GM20431 (cell line): Measurements from ENCODE around the gene ASPM.
"Not testable (repeated sequence)": the region's sequence is repeated elsewhere in the genome, so short reads cannot be mapped to it uniquely, and the experiment has no call there.

Experiments
- in situ Hi-C: fragments of 300-500 bp; cut with MseI, MboI; formaldehyde crosslinking; loops from one replicate; pipeline ENCODE4 v1.15.0; 2020; ENCODE audit warnings: low sequenced_read_pairs; ENCODE audit not compliant: unreplicated experiment

Gene ASPM

DNA sequence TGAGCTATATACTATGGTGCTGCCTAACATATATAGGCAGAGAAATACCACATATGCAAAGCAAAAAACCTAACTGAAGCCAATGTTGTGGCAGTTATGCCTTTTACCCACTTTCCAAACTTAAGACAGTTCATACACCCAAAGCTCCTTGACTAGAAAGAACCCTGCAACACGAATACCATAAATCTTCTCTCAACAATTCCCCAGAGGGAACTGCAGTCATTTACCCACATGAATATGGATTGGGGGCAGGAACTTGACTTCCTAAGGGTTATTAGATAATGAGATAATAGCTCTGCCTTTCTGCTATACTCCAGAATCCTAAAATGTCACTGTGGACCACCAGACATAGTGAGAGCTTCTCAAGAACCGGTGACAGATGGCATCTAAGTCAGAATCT lies 2.9 kb upstream of the ASPM start:
- in situ Hi-C loops: no loop called here

DNA sequence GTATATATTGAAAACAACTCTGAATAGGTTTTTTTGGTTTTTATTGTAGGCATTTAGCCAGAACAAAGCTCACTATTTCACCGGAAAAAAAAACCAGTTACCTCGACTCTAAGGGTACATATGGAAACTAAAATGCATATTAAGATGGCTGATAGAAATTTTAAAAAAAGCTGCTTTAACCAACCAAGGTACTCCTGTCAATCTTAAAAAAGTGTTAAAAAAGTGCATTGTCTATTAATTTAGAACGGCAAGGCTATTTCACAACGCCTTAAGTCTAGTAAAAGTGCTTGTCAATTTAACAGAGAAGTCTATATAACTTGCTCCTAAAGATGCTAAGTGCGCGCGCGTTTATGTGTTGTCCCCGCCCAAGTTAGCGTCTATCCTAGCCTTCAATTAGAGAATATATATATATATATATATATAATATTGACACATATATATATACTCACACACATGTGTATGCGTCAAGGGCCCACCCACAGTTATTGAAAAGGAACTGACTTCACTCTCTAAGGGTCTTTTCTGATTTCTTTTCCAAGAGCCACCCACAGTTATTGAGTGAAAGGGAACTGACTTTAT lies 934 bp downstream of the ASPM start:
- in situ Hi-C loops: no loop called here

DNA sequence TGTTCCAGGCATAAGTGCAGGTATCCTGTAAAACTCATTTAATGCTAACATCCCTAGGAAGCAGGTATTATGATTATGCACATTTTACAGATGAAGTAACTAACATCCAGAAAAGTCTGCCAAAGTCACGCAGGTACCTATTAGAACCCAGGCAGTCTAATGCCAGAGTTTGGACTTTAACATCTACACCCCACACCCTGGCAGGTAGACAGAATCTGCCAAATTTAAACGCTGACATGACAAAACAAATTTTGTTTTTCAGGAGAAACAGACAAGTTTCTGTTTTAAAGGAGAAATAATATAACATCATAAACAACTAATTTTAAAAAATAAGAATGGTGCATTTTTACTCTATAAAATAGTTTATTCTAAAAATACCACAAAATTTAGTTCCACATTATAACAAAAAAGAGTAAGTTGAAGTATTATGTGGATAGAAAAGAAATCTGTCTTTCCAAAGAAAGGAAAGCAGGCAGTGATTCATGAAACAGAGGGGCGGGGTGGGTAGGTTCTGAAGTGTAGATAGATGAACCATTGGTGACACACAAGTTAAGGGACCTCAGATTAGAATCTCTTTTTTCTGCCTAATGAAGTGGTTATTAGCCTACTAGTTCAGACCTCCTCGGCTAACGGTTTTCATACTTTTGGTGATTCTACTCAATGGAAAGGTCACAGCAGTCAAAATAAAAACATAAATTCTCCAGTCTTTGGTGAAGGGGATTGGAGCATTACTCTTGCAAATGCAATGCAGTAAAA lies 1.7 kb downstream of the ASPM start:
- in situ Hi-C loops: no loop called here

DNA sequence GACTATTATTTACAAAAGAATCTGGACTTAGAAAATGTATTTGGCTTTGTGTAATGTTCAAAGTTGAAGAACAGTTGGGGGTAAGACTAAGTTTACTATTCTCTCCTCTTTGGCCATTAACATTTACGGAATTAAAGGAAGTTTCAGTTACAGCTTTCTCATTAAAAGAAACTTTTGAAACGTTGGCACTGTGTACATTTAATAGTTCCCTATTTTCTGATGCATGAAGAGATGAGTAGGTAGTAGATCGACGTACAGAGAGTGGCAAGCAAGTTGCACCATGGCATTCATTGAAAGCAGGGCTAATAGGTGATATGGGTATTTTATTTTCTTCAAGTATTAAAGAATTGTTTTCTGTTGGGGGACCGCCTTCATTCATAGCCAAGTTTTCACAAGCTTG lies 3.2 kb downstream of the ASPM start:
- in situ Hi-C loops: no loop called here

DNA sequence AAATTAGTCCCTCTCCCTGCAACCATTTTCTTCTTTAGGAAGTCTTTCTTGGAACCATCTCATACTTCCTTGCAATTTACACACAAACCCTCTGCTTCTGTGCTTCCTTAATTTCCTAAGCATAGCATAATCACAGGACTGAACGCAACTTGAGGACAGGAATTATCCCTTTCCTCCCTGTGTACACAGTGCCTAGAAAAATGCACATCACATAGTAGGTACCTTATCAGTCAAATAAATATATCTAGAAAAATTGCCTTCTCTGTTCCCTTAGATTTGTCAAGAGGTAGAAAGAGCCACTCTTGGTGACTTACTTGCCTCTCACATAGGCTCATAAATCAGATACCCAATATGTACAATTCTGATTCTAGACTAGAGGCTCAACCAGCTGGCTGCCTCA lies 4.9 kb downstream of the ASPM start:
- in situ Hi-C loops: no loop called here

DNA sequence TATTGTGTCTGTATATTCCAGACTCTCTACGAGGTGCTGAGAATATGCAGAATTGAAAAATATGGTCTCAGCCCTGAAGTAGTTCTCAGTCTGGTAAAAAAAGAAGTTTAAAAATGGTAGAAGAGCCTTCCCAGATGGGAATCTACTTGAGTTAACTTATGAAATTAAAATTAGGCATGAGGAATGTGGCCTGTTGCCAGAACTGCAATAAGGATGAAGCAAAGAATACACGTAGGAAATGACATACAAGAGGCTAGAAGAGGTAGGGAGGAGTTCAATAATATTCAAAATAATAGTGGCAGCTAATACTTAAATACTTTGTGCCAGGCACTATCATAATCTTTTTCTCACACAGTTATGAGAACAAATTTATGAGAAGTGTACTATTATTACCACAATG lies 6.3 kb downstream of the ASPM start:
- in situ Hi-C loops: no loop called here

DNA sequence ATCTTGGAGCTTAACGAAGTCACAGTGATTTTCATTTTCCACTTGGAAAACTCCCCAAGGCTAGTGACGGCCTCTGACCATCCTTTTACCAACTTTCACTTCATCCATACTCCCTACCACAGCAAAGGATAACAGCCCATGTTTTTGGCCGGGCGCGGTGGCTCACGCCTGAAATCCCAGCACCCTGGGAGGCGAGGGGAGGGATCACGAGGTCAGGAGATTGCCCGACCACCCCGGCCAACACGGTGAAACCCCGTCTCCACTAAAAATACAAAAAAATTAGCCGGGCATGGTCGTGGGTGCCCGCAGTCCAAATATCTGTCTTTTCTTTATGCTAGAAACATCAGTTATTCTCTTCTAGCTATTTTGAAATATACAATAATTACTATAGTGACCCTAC lies 7.3 kb downstream of the ASPM start:
- in situ Hi-C loops: no loop called here

DNA sequence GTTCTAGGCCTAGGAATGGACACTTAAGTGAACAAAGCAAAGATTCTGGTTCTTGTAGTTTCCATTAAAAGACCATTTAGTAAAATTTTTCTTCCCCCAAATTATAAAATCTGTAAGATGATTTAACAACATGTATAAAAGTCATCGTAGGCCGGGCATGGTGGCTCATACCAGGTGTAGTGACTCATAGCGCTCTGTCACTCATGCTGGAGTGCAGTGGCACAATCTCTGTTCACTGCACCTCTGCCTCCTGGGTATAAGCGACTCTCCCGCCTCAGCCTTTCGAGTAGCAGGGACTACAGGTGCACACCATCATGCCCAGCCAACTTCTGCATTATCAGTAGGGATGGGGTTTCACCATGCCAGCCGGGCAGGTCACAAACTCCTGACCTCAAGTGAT lies 9.1 kb downstream of the ASPM start:
- in situ Hi-C loops: no loop called here

DNA sequence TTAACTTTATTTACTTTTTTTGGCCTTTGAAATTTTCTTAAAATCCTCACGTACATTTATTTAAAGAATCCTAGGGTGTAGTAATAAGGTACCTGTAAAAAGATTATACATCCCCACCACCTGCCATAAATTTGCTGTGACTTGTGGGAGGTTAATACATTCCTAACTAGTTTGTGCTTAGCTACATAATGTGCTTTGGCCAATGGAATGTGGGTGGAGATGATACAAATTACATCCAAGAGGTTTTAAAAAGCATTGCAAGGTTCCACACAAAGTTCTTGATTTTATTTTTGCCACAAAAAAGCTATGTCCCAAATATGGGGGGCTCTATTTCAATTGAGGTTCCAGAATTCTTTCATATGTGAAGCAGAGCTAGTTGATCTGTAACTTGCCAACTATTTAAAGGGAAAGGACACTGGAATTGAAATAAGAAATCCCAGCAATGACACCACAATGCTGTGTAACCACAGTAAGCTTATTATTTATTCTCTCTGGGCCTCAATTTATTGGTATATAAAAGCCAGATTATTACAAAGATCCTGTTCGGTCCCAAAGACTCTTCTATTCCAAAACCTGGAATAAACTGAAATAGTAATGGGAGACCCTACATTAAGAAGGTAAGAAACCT lies 15.7 kb downstream of the ASPM start:
- in situ Hi-C loops: no loop called here

DNA sequence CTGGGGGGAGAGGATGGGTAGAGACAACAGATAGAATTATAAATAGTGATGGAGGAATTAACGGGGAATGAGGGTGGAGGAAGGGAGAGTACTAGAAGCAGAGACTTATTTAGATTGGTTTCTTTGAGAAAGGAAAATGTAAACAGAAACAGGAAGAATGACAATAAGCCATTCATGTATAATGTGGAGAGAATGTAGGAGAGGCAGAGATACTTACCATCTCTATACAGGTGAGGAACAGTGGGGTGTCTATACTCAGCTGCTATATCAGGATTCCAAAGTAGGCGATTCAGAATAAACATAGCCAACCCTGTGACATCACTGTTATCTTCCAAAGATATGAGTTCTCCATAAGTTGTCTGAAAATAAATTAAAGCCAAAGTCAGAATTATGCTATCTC lies 16.8 kb downstream of the ASPM start:
- in situ Hi-C loops: no loop called here

DNA sequence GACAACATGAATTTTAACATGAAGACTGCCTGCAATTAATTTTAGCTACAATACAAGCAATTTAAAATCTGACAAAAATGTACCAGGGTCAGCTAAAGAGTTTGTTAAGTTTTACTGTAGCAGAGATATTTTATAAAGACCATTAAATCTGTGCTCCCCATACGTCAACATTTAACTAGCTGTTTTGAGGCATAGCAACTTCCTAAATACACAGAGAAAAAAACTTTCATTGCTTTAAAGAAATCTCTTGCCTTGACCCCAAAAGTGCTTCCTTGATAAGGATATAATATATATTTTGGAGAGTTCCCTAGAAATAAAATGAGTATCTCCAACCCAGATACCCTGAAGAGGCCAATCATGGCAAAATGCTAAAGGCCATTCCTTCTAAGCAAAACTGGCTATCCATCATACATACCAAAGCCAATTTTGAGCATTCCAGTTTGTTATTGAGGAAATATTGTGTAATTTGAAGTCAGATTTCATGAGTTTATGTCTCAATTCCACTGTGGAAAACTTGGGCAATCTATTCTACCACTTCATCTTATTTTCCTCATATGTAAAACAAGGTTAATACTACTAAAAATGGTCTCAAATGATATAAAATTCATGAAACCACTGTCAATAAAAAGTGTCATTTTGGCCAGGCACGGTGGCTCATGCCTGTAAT lies 19.1 kb downstream of the ASPM start:
- in situ Hi-C loops: no loop called here

DNA sequence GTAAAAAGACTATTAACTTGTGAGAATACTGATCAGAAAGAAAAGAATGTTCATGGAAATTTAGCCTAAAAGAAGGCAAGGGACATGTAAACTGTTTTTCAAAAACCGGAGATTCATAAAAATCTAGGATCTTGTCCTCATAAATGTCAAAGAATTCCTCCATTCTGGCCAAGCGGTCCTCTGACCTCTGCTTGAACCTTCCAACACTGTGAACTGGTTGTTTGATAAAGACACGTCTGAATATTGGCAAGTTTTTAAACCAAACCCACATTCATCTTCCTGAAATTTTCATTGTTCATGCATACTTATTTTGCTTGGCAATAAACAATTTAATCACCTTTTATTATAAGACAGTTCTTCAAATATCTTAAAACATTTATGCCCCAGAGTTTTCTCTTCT lies 19.8 kb downstream of the ASPM start:
- in situ Hi-C loops: no loop called here

DNA sequence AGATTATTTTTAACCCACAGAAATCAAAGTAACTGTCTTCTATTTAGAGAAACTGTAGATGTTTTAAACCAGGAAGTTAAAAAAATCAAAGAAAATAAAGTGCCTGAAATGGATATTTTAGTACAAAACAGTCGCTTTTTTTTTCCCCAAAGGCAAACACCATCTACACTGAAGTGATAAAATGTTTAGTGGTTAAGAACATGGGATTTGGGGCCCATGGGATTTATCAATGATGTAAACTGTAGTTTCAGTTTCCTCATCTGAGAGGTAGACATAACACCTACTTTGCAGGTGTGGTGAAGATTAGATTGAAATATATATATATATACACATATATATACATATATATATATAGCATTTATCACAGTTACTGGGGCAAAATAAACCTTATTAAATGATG lies 22.1 kb downstream of the ASPM start:
- in situ Hi-C loops: no loop called here

DNA sequence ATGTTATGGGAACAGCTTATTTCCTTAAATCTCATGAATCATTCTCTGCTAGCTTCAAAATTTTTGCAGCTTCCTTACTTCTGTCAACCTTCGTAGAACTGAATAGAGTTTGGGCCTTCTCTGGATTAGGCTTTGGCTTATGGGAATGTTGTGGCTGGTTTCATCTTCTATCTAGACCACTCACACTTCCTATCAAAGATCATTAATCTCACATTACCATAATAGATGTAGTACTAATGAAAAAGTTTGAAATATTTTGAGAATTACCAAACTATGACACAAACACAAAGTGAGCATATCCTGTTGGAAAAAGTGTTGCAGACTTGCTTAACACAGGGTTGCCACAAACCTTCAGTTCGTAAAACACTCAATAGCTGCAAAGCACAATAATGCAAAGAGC lies 30.3 kb downstream of the ASPM start:
- in situ Hi-C loops: no loop called here

DNA sequence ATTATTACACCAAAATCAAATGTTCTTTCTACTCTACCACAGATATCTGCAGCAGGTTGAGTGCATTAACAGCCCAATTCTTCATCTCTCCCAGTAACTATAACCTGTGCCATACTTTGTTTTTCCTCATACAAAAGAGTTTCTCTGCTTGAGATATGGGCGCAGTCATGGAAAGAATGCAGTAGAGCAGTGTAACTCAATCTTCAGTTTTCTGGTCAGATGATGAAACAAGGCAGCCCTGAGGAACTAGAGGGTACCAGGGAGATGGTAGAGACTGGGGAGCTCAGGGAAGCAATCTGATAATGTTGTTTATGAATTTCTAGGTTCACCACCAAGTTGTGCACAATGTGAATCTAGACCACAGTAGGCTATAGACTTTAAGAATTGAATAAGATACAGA lies 39.6 kb downstream of the ASPM start:
- in situ Hi-C loops: no loop called here

DNA sequence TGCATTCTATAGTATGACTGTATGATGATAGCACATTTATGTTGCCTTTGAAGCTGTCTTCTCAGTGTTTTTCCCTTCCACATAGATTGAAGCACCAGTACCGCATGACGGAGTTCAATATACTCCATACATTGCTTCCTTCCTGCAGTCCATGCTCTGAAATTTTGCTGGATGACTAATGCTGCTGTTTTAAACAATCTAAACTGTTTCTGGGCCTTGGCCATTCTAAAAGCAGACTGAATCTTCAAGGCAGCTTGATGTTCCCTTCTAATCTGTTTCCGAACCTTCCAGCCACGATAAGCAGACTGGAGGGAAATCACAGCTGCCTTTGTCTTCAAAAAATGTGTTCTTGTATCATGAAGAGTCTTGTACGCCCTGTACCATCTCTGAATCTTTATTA lies 43.2 kb downstream of the ASPM start:
- in situ Hi-C loops: no loop called here

DNA sequence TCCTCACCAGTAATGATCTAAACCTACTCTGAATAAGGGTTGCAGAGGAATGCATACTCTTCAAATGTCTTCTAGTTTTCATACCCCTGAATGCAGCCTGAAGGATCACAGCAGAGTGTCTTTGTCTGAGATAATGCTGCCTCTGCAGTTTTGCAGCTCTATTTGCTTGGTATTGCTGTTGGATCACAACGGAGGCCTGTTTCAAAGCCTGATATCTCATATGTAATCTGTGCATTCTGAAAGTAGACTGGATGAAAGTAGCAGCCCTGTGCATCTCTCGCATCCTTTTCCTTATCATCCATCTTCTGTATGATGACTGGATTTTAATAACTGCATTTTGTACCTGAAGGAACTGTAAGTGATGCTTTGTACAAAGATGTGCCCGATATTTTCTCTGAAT lies 44.5 kb downstream of the ASPM start:
- in situ Hi-C loops: no loop called here

DNA sequence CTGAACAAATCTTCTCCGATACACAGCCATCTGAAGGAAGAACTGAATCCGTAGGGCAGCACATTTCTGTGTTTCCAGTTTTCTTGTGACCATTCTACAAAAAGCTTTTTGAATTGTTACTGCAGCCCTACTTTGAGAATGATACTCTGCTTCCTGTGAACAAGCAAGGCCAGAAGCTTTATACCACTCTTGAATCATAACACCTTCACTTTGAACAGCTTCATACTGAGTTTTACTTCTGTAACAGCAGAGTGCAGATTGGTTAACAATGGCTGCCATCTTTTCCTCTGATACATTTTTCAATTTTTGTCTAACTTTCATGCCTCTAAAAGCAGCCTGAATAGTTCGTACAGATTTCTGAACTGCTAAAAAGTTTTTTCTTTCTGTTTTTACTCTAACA lies 45.8 kb downstream of the ASPM start:
- in situ Hi-C loops: no loop called here

DNA sequence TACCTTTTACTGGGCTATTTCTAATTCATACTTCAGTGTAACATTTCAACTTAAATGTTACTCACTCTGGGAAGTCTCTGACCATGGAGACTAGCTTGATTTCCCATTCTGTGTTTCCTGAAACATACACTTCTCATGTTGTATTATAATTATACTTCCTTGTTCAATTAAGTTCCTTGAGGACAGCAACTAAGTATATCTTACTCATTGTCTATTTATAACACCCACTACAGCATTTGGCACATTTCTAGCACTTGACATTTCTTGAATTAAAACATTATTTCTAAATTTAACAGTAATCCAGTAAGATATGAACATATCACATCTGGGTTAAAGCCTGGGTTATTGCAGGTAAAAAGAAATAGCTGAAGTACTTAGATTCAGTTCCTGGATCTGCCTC lies 47.0 kb downstream of the ASPM start:
- in situ Hi-C loops: no loop called here

DNA sequence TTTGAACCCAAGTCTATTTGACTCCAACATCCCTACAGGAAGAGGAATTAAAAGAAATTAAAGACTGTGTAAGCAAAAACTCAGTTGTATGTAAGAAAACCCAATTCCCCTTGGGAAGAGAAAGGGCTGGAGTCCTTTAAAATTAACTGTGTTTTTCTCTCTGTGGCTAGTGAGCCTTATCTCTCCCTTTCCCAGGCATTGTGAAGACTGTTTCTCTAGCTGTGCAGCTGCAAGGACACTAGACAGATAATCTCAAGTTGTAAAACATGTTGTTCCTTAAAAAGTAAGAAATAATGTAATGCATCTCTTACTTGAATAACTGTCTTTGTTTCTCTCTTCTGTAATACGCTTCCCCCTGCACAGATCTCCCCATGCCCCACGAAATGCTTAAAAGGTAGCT lies 49.5 kb downstream of the ASPM start:
- in situ Hi-C loops: not testable (repeated sequence)

DNA sequence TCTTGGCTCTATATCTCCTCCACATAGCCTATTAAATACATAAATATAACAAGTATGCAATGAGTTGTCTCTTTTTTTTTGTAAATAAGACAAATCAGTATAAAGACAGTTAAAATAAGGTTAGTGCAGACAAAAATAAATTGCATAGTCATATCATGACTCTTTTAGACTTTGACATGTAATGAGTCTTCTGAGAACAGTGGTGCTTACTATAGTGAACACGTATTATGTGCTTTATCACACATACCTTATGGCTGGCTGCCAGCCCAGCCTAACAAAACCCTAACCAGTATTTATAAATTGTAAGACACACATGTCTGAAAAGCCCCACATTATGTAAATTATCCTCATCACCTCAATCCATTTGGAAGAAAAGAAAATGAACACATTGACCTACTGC lies 50.3 kb downstream of the ASPM start:
- in situ Hi-C loops: no loop called here
